SH-SY5Y (cell line): ENCODE data around the gene ANXA8L1.

ENCODE experiments used
- GATA2 ChIP-seq: IDR thresholded peaks from 2 replicates; pipeline ENCODE4 v1.6.1; 2011; ENCODE audit warnings: mild to moderate bottlenecking, low read depth, low read length
- GATA3 ChIP-seq: IDR thresholded peaks from 2 replicates; pipeline ENCODE4 v1.6.1; 2011; ENCODE audit warnings: low read depth, mild to moderate bottlenecking, low read length, moderate library complexity

DNA sequence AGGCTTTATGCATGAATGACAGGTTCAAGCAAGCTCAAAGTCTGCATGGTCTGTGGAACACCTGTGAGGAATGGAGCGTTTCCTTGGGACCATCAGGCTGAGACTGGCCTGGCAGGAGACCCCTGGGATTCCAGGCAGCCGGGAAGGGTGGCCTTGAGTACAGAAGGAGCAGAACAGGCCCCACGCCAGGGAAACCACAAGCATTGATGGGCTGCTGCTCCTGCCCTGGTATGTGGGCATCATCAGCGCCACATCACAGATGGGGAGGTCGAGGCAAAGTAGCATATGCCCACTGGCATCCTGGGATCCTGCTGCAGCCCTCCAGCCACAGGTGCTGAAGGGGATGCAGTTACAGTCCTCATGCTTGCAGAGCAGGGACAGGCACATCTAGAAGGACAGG is 47.9 kb upstream of the ANXA8L1 start:
- TF ChIP-seq GATA2 (no peak), GATA3 (no peak)
